Testis (tissue), 3 donors: ENCODE results near the gene PPP1R13B. TPM values are rescaled to one million over a fixed set of nuclear protein-coding genes. Genes with fewer than 3 reads are reported as not detected.

Experiments used
- DNase-seq: peaks from one replicate; pipeline ENCODE4 v3.0.0-alpha.2; 2019
- H3K27ac ChIP-seq, 2 donors: fragments of 200-600 bp; sonication (generic); one replicate each; pipeline ENCODE4 v1.5.1; 2019
- H3K27me3 ChIP-seq: fragments of 200-600 bp; sonication (generic); one replicate; pipeline ENCODE4 v1.5.1; 2019
- H3K36me3 ChIP-seq: fragments of 200-600 bp; sonication (generic); one replicate; pipeline ENCODE4 v1.5.1; 2017; ENCODE audit warnings: low read depth; ENCODE audit errors: missing control alignments
- H3K4me1 ChIP-seq: fragments of 200-600 bp; sonication (generic); one replicate; pipeline ENCODE4 v1.5.1; 2019
- H3K4me3 ChIP-seq, 2 donors: fragments of 200-600 bp; sonication (generic); one replicate each; pipeline ENCODE4 v1.5.1; 2017 to 2019
- H3K9me3 ChIP-seq: fragments of 200-600 bp; sonication (generic); one replicate; pipeline ENCODE4 v1.5.1; 2017
- POLR2A ChIP-seq: fragments of 450-650 bp; IDR thresholded peaks from one replicate; pipeline ENCODE4 v1.6.1; 2017; ENCODE audit warnings: antibody characterized with exemption, mild to moderate bottlenecking, moderate library complexity
- WGBS, 2 donors: methylation state at CpG; one replicate each; pipeline ENCODE4 v1.1.5; 2018; 5-methylcytosine and 5-hydroxymethylcytosine counted together
- intact Hi-C: fragments of 100-400 bp; cut with DNase I; formaldehyde crosslinking; loops from one replicate; pipeline ENCODE4 v1.15.1; 2023; ENCODE audit warnings: low total_unique reads
- polyA plus RNA-seq: library from polyadenylated mRNA; stranded (reverse); fragments of 350-450 nt; fragmentation: Illumina TruSeq; extraction: RNeasy Lipid Tissue Mini Kit (QIAGEN cat#74804); gene quantifications from one replicate; pipeline ENCODE4 v1.2.3, GENCODE V29; 2014; ENCODE audit warnings: low read depth, low replicate concordance; ENCODE audit not compliant: insufficient read depth
- total RNA-seq, 2 donors: library from RNA; depleted of rRNA; stranded (reverse); fragments of >200 nt; gene quantifications; one replicate each; pipeline ENCODE4 v1.2.3, GENCODE V29; 2016
- TF ChIP-seq, protein P1 (sequence below), 3 experiments: fragments of 450-650 bp in 2 of 3; fragments of 200-600 bp in 1 of 3; sonication (generic) in 1 of 3; IDR thresholded peaks; one replicate each; pipeline ENCODE4 v1.5.1; 2016 to 2019; ENCODE audit warnings: antibody characterized with exemption in 3 of 3, mild to moderate bottlenecking in 2 of 3, moderate library complexity in 1 of 3

The PPP1R13B gene
- total and polyA plus RNA-seq, 3 donors from 2014 or later = 73.1 to 89.2 (median 82.4) TPM

DNA sequence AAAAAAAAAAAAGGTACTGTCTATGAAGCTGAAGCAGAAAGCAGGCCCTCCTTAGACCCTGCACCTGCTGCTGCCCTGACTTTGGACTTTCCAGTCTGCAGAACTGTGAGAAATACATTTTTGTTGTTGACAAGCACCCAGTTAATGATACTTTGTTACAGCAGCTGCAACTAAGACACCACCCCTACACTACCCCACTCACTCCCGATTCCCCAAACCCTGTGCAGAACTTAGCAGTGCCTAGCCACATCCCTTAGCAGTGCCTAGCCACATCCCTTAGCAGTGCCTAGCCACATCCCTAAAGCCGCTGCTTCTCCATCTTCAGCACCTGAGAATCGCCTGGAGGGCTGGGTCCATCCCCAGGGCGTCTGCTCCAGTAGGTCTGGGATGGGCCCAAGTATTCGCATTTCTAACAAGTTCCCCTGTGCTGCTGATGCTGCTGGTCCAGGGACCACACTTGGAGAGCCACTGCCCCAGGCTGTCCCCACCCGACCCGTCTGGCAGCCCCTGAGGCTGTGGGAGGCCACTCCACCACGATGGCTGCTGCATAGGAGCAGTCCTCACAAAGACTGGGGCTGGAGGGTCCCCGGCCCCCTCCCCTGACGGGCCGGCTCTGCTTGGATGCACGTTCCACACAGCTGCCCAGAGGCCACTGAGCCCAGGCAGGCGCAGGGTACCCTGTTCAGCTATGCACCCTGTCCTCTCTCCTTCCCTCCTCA lies 10.8 kb upstream of the PPP1R13B start:
- no peak for DNase-seq
- no peaks in the 10 kb centered on the region for H3K9me3 ChIP-seq
- TF ChIP-seq, protein P1, sequence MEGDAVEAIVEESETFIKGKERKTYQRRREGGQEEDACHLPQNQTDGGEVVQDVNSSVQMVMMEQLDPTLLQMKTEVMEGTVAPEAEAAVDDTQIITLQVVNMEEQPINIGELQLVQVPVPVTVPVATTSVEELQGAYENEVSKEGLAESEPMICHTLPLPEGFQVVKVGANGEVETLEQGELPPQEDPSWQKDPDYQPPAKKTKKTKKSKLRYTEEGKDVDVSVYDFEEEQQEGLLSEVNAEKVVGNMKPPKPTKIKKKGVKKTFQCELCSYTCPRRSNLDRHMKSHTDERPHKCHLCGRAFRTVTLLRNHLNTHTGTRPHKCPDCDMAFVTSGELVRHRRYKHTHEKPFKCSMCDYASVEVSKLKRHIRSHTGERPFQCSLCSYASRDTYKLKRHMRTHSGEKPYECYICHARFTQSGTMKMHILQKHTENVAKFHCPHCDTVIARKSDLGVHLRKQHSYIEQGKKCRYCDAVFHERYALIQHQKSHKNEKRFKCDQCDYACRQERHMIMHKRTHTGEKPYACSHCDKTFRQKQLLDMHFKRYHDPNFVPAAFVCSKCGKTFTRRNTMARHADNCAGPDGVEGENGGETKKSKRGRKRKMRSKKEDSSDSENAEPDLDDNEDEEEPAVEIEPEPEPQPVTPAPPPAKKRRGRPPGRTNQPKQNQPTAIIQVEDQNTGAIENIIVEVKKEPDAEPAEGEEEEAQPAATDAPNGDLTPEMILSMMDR (IDR thresholded peaks at IDR 0.05) = no peak
- no peak for TF ChIP-seq POLR2A
- peaks cover 40% of the 10 kb centered on the region for H3K4me1 ChIP-seq
- intact Hi-C loops = no loop called here
- H3K27me3 ChIP-seq = no peaks in the 10 kb centered on the region
- H3K27ac ChIP-seq = no peak overlapping the region
- WGBS, 2 donors = 90 to 93% methylated on average over 13 of the region's 13 CpGs
- no peak overlapping the region for H3K4me3 ChIP-seq
- H3K36me3 ChIP-seq = no peaks in the 10 kb centered on the region

DNA sequence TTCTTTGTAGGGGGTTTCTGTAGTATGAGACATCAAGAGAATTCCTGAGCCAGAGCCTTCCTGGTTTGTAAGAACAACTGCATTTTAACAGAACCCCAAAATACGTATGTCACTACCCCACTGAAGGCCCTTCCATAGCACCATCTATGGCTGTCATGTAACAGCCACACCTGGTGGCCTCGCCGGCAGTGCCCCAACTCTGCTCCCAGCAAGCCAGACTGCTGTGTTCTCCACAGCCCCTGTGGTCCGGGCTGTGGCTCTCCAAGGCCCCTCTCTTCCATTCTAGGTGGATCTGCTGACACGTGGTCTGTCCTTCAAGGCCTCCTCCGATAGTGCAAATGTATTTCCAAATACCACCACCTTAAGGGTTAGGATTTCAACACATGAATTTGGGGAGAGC lies 9.9 kb upstream of the PPP1R13B start:
- no peaks in the 10 kb centered on the region for H3K27me3 ChIP-seq
- no peak overlapping the region for H3K4me3 ChIP-seq
- intact Hi-C loops = no loop called here
- no peak for DNase-seq
- H3K27ac ChIP-seq = no peak overlapping the region
- H3K36me3 ChIP-seq = no peaks in the 10 kb centered on the region
- no peaks in the 10 kb centered on the region for H3K9me3 ChIP-seq
- 93 to 98% methylated on average over 5 to 6 of the region's 6 CpGs for WGBS, 2 donors
- H3K4me1 ChIP-seq = peaks cover 38% of the 10 kb centered on the region
- TF ChIP-seq POLR2A = no peak
- TF ChIP-seq, protein P1 (IDR thresholded peaks at IDR 0.05) = no peak

DNA sequence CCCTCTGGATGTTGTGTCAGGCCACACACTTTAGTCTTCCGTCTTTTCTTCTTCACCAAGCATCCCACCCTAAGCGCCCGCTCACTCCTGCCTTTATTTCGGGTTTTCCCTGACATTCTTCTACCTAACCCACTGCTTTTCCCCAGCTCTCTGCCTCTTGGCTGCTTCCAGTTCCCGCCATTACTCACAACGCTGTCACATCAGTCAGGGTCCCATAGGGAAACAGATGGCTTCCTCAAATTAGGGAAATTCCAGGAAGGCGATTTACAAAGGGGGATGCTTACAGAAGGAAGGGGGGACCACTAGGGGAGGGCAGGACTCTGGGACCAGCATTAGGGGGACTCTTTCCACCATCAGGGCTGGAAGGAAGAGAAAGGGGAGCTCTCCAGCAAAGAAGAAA lies 9.2 kb upstream of the PPP1R13B start:
- DNase-seq = no peak
- Histone ChIP-seq H3K27ac (no peak overlapping the region), H3K36me3 (no peaks in the 10 kb centered on the region), H3K9me3 (no peaks in the 10 kb centered on the region), H3K27me3 (no peaks in the 10 kb centered on the region), H3K4me3 (no peak overlapping the region), H3K4me1 (peaks cover 31% of the 10 kb centered on the region)
- WGBS, 2 donors = 69 to 90% methylated on average over 7 of the region's 7 CpGs
- TF ChIP-seq POLR2A = no peak
- TF ChIP-seq, protein P1 (IDR thresholded peaks at IDR 0.05) = no peak
- intact Hi-C loops = no loop called here

DNA sequence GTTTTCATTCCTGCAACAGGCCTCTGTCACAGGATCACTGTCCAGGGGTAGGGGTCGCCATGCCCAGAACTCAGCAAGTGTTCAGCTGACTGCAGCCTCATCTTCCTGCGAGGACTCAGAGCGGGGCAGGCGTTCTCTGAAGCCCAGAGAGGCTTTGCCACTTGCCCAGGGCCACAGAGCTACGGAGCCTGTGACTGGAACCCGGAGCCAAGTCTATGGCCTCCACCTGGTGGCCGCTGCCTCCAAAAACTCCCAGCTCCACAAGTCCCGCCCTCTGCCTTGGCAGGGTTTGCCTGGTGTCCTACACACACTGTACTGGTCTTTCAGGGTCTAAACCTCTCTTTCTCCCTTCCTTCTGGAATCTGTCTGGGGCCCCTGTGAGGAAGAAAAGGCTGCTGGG lies 8.7 kb upstream of the PPP1R13B start:
- Histone ChIP-seq H3K4me3 (no peak overlapping the region), H3K4me1 (peaks cover 26% of the 10 kb centered on the region), H3K36me3 (no peaks in the 10 kb centered on the region), H3K9me3 (no peaks in the 10 kb centered on the region), H3K27me3 (no peaks in the 10 kb centered on the region), H3K27ac (no peak overlapping the region)
- WGBS, 2 donors = 95% methylated on average over 8 of the region's 8 CpGs; no CpG with 5 or more reads in 1 of the 2 donors
- TF ChIP-seq, protein P1 (IDR thresholded peaks at IDR 0.05) = no peak
- no peak for TF ChIP-seq POLR2A
- intact Hi-C loops = no loop called here
- no peak for DNase-seq

DNA sequence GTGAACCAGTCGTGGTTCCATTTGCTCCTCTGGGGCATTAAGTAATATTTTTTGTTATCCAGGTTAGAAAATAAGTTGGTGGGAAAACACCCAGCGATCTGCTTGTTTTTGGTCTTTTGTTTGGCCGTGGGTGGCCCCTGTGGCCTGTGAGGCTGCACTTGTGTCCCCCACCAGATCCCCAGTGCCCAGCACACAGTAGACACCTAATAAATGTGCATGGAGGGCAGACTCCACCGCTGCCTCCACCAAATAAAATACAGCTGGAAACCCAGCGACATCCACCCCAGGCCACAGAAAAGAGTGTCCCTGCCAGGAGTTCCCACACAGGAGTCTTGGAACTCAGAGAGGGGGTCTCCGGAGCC lies 8.3 kb upstream of the PPP1R13B start:
- H3K27ac ChIP-seq = no peak overlapping the region
- intact Hi-C loops = no loop called here
- H3K4me3 ChIP-seq = no peak overlapping the region
- no peaks in the 10 kb centered on the region for H3K36me3 ChIP-seq
- TF ChIP-seq, protein P1 (IDR thresholded peaks at IDR 0.05) = no peak
- no peak for DNase-seq
- 86 to 87% methylated on average over 4 to 6 of the region's 6 CpGs for WGBS, 2 donors
- no peaks in the 10 kb centered on the region for H3K27me3 ChIP-seq
- no peaks in the 10 kb centered on the region for H3K9me3 ChIP-seq
- H3K4me1 ChIP-seq = peaks cover 24% of the 10 kb centered on the region
